Pancreas (tissue), 10 donors: ENCODE measurements around the gene MBNL3. TPM values are rescaled to one million over a fixed set of nuclear protein-coding genes. Genes with fewer than 3 reads are reported as not detected.
"Not testable (repeated sequence)": the region's sequence is repeated elsewhere in the genome, so short reads cannot be mapped to it uniquely, and the experiment has no call there.

Source experiments
- ATAC-seq, 4 donors: fragments of 200-7000 bp; cut with Tn5 transposase; one replicate each; pipeline versions ENCODE4 v1.8.0 to v1.9.1; 2020; ENCODE audit warnings: mild to moderate bottlenecking in 4 of 4, moderate library complexity in 4 of 4
- DNase-seq, 6 donors: peaks; one replicate each; pipeline ENCODE4 v3.0.0-alpha.2; 2020
- FAIRE-seq: peaks from 2 replicates; lab custom pipeline; 2012; peaks lifted over from hg19 to GRCh38; lab: Jason Lieb, UNC
- H3K27ac ChIP-seq, 4 donors: fragments of 200-600 bp; sonication (generic); 1 replicate in 3 of 4; 2 replicates in 1 of 4; pipeline versions ENCODE4 v1.5.0 to v1.8.0; 2020
- H3K27me3 ChIP-seq, 4 donors: fragments of 200-600 bp; one replicate each; pipeline ENCODE4 v1.8.0; 2021
- H3K36me3 ChIP-seq, 3 donors: fragments of 200-600 bp; sonication (generic) in 1 of 3; one replicate each; pipeline versions ENCODE4 v1.5.0 to v1.8.0; 2020 to 2021
- H3K4me1 ChIP-seq, 3 donors: fragments of 200-600 bp; one replicate each; pipeline ENCODE4 v1.8.0; 2021
- H3K4me3 ChIP-seq, 4 donors: fragments of 200-600 bp; sonication (generic) in 2 of 4; one replicate each; pipeline versions ENCODE4 v1.5.0 to v1.8.0; 2020 to 2021
- H3K9me3 ChIP-seq, 4 donors: fragments of 200-600 bp; one replicate each; pipeline ENCODE4 v1.8.0; 2021
- WGBS, 2 donors: extraction: QIAGEN DNeasy Blood & Tissue Kit; methylation state at CpG; one replicate each; pipeline ENCODE4 v1.1.7; 2013; 5-methylcytosine and 5-hydroxymethylcytosine counted together
- intact Hi-C, 3 donors: fragments of 100-400 bp; cut with DNase I; formaldehyde crosslinking; loops; one replicate each; pipeline versions ENCODE4 v1.11.1 to v1.14.2; 2022
- polyA plus RNA-seq, 2 donors: library from polyadenylated mRNA; stranded (reverse); fragments of 200-250 nt; gene quantifications; one replicate each; pipeline ENCODE4 v1.2.3, GENCODE V29; 2013
- total RNA-seq, 6 donors: library from RNA; stranded (reverse); fragmentation: NEBNext Ultra II Directional in 4 of 6; extraction: Animal tissue kit (Norgen Biotek cat#: 25700) in 4 of 6; gene quantifications; one replicate each; pipeline versions ENCODE4 v1.2.1 to v1.2.4, GENCODE V29; 2021 to 2023
- TF ChIP-seq, protein P1 (sequence below), 4 donors: fragments of 200-600 bp; sonication (generic) in 3 of 4; IDR thresholded peaks; one replicate each; pipeline versions ENCODE4 v1.5.0 to v1.8.0; 2021; ENCODE audit warnings: antibody characterized with exemption in 4 of 4
- donor health status: healthy with polysubstance abuse.
- donor health status: DM: no; HTN: no; CAD: no; lungs with moderate emphysema.
- donor health status: DM: no; HTN: no; CAD: no.
- donor health status: control.
- donor health status: control.
- donor health status: Bipolar disorder and iron deficiency.
- donor health status: DM: yes; HTN: yes; CAD: no.
- donor health status: DM: no; HTN: no; CAD: no.
- donor health status: DM: no; HTN: no; CAD: no.
- donor health status: DM: yes; HTN: yes; CAD: no.

Gene MBNL3
- total and polyA plus RNA-seq, 8 donors, result 1.2 to 15.7 (median 11.3) TPM

DNA sequence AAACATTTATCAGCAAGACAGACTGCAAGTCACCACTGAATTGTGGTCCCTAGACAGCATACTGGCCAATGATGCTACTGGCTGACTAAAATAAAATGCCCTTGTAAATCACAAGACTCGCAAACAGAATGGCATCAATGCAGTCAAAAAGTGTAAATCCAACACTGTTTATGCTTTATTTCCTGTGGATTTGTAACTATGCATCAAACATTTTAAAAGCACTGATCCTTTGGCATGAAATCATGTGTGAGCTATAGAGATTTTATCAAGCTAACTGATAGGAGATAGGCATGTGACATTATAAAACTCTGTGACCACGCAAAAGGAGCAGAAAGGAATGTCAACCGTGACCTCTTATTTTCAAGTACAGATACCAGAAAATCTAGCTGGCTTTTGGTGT lies 20.8 kb downstream of the MBNL3 start:
- Histone ChIP-seq H3K4me1 (no peaks in the 10 kb centered on the region), H3K27me3 (peaks cover 0 to 9% (median 2%) of the 10 kb centered on the region in 4 donors), H3K9me3 (no peaks in the 10 kb centered on the region), H3K27ac (no peak overlapping the region), H3K36me3 (no peaks in the 10 kb centered on the region), H3K4me3 (no peak overlapping the region)
- FAIRE-seq, result no peak
- no peak for DNase-seq
- ATAC-seq, result no peak
- intact Hi-C loops, result no loop called here
- TF ChIP-seq, protein P1, sequence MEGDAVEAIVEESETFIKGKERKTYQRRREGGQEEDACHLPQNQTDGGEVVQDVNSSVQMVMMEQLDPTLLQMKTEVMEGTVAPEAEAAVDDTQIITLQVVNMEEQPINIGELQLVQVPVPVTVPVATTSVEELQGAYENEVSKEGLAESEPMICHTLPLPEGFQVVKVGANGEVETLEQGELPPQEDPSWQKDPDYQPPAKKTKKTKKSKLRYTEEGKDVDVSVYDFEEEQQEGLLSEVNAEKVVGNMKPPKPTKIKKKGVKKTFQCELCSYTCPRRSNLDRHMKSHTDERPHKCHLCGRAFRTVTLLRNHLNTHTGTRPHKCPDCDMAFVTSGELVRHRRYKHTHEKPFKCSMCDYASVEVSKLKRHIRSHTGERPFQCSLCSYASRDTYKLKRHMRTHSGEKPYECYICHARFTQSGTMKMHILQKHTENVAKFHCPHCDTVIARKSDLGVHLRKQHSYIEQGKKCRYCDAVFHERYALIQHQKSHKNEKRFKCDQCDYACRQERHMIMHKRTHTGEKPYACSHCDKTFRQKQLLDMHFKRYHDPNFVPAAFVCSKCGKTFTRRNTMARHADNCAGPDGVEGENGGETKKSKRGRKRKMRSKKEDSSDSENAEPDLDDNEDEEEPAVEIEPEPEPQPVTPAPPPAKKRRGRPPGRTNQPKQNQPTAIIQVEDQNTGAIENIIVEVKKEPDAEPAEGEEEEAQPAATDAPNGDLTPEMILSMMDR (IDR thresholded peaks at IDR 0.05), result no peak
- WGBS, 2 donors, result 69 to 74% methylated on average over 3 of the region's 3 CpGs

DNA sequence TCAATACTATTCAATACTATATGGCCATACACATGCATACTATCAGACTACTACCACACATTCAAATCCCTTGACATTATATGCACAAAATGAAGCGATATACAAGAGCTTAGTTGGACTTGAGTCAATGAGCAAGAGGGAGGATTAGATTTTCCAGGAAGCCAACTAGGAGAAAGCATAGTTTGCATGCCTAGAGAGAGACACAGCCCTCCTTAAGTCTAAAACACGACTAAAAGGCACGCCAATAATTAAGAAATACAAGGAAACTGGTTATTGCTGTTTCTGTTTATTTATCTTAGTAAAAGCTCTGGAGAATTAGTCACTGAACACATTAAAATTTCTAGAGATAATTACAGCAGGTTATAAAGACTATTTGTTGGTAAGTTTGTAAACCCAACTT lies 21.8 kb downstream of the MBNL3 start:
- no peaks in the 10 kb centered on the region for H3K36me3 ChIP-seq
- H3K27me3 ChIP-seq, result peaks cover 0 to 9% (median 2%) of the 10 kb centered on the region in 4 donors
- no peaks in the 10 kb centered on the region for H3K9me3 ChIP-seq
- no peak for DNase-seq
- H3K27ac ChIP-seq, result no peak overlapping the region
- FAIRE-seq, result no peak
- WGBS, 2 donors, result 24 to 43% methylated on average over 3 of the region's 3 CpGs
- intact Hi-C loops, result no loop called here
- no peaks in the 10 kb centered on the region for H3K4me1 ChIP-seq
- TF ChIP-seq, protein P1 (IDR thresholded peaks at IDR 0.05), result no peak
- no peak for ATAC-seq
- H3K4me3 ChIP-seq, result no peak overlapping the region

DNA sequence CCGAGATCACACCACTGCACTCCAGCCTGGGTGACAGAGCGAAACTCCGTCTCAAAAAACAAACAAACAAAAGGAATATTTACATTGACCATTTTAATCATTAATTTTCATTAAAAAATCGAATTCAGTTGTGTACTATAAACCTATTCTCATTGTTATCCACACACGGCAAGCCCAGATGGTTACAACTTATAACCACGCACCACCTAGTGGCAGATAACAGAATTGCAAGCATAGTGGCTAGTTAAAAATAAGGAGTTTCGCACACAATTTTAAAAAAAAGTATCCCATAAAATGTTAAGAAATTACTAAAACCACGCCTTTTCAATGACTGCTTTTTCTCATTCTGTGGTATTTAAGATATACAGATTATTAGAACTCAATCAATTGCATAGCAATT lies 25.4 kb downstream of the MBNL3 start:
- intact Hi-C loops, result no loop called here
- 52 to 66% methylated on average over 8 of the region's 8 CpGs for WGBS, 2 donors
- Histone ChIP-seq H3K4me1 (no peaks in the 10 kb centered on the region), H3K27ac (no peak overlapping the region), H3K4me3 (no peak overlapping the region), H3K9me3 (no peaks in the 10 kb centered on the region), H3K36me3 (no peaks in the 10 kb centered on the region), H3K27me3 (peaks cover 0 to 9% (median 2%) of the 10 kb centered on the region in 4 donors)
- no peak for FAIRE-seq
- no peak for DNase-seq
- TF ChIP-seq, protein P1 (IDR thresholded peaks at IDR 0.05), result peak; percentile 11 to 46 (median 22)
- no peak for ATAC-seq

DNA sequence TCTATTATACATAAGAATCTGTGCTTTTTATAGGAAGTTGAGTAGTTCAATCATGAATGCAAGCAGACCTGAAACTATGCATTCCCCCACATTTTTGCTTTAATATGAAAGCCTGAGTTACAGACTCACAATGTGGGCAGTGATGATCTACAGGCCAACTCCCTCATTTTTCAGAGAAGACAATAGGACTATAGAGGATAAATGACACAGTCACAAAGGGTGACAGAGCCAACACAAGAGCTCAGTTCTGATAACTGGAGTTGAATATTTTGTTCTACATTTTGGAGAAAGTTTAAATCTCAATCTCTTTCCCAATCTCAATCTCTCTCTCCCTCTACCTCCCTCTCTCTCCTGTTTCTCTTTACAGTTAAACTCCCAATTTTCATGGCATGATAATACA lies 27.0 kb downstream of the MBNL3 start:
- DNase-seq (no peak), FAIRE-seq (no peak), ATAC-seq (no peak)
- Histone ChIP-seq H3K9me3 (no peaks in the 10 kb centered on the region), H3K27me3 (peaks cover 0 to 9% (median 4%) of the 10 kb centered on the region in 4 donors), H3K4me3 (no peak overlapping the region), H3K4me1 (no peaks in the 10 kb centered on the region), H3K27ac (no peak overlapping the region), H3K36me3 (no peaks in the 10 kb centered on the region)
- intact Hi-C loops, result no loop called here
- TF ChIP-seq, protein P1 (IDR thresholded peaks at IDR 0.05), result no peak

DNA sequence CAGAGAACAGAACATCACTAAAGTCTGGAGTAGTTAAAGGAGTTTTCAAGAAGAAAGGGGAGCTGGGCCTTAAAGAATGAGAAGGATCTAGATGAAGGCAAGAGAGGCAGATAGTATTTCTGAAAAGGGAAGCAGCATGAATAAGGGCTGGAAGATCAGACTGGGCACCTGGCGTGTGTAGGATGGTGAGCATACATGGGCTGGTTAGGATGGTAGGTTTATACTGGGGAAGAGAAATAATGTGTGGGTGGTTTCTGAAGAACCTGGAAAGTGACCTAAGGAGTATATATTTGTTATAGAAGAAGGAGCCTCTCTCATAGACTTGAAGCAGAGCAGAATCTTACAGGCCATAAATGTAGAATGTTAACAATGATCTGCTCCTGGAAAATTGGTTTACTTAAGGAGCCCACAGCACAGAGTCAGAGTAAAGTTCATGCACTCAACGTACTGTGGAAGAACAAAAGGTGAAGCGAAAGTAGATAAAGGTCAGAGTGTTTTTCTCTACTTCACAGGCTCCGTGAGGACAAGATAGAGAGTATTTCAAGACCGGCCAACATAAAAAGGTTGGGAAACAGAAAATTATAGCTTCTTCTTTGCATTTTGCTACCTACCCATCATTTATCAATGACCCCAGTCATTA lies 35.8 kb downstream of the MBNL3 start:
- Histone ChIP-seq H3K4me3 (no peak overlapping the region), H3K27ac (no peak overlapping the region), H3K36me3 (no peaks in the 10 kb centered on the region), H3K4me1 (no peaks in the 10 kb centered on the region), H3K27me3 (peaks cover 0 to 3% (median 0%) of the 10 kb centered on the region in 4 donors), H3K9me3 (no peaks in the 10 kb centered on the region)
- ATAC-seq, result no peak
- FAIRE-seq, result no peak
- DNase-seq, result no peak
- WGBS, 2 donors, result 72 to 96% methylated on average over 5 of the region's 5 CpGs
- TF ChIP-seq, protein P1 (IDR thresholded peaks at IDR 0.05), result no peak
- intact Hi-C loops, result no loop called here

DNA sequence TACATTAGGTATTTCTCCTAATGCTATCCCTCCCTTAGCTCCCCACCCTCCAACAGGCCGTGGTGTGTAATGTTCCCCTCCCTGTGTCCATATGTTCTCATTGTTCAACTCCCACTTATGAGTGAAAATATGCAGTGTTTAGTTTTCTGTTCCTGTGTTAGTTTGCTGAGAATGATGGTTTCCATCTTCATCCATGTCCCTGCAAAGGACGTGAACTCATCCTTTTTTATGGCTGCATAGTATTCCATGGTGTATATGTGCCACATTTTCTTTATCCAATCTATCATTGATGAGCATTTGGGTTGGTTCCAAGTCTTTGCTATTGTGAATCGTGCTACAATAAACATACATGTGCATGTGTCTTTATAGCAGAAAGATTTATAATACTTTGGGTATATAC lies 42.9 kb downstream of the MBNL3 start:
- H3K4me3 ChIP-seq, FAIRE-seq, H3K4me1 ChIP-seq, DNase-seq, H3K9me3 ChIP-seq, ATAC-seq, H3K27me3 ChIP-seq, H3K27ac ChIP-seq, H3K36me3 ChIP-seq, intact Hi-C loops: not testable (repeated sequence)
- 68 to 94% methylated on average over 3 of the region's 3 CpGs for WGBS, 2 donors
